Transverse colon (tissue), 4 donors: ENCODE results near the gene TOM1L2.

Experiments used
- CTCF ChIP-seq, 5 experiments: fragments of 200-600 bp in 3 of 5; fragments of 450-650 bp in 2 of 5; sonication (generic) in 3 of 5; IDR thresholded peaks; 1 replicate in 2 of 5; 2 replicates in 3 of 5; pipeline ENCODE4 v1.5.1; 2016 to 2017; ENCODE audit warnings: antibody characterized with exemption in 5 of 5, inconsistent platforms in 3 of 5, mild to moderate bottlenecking in 2 of 5, moderate library complexity in 1 of 5
- EP300 ChIP-seq: sonication (generic); formaldehyde crosslinking; IDR thresholded peaks from one replicate; pipeline ENCODE4 v1.6.1; 2017; ENCODE audit warnings: antibody characterized with exemption, low read depth
- POLR2A ChIP-seq: fragments of 450-650 bp; IDR thresholded peaks from one replicate; pipeline ENCODE4 v1.6.1; 2016; ENCODE audit warnings: antibody characterized with exemption, mild to moderate bottlenecking, moderate library complexity
- POLR2AphosphoS5 ChIP-seq, 3 donors: sonication (generic); formaldehyde crosslinking; IDR thresholded peaks; one replicate each; pipeline ENCODE4 v1.6.1; 2016; ENCODE audit warnings: antibody characterized with exemption in 3 of 3

DNA sequence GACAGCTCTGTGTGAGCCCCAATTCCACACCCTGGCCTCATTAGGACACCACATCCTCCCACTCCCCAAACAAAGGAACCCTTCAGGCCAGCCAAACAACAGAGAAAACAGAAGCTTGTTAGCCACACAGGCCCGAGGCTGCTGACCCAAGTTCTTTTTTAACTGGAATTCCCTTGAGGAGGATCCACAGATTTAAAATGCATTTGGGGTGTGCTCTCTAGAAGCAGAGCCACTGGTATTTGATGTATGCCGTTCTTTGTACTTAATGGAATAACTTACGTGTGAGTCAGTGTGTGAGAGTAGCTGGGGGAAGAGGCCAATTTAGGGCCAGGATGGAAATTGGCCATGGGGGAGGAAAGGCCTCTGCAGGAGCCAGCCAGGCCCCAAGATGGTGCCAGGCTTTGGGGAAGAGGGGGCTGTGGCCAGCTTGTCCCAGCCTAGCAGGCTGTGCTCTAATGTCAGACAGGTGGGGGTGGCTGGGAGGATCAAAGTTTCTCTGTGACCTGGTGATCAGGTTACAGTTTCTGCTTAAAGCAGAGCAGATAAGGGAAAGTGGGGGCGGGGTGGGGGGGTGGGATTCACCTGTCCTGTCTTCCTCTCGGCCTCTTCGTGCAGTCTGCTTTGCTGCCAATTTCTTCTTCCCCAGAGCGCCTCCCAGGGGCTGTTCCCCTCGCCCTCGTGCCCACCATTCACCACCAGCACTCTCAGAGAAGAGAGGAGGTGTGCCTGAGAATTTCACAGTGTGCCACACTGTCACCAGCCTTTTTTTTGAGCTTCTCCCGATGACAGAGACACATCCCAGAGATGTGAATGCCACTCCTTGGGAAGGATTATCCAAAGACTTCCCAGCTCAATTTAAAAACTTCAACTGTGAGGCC lies 50.8 kb downstream of the TOM1L2 start:
- no peak for TF ChIP-seq EP300
- TF ChIP-seq POLR2A: no peak
- no peak for TF ChIP-seq CTCF (IDR thresholded peaks at IDR 0.05)
- TF ChIP-seq POLR2AphosphoS5 (IDR thresholded peaks at IDR 0.05): no peak
